SK-N-SH treated with all-trans-retinoic acid at 6 μM for 48 hours (cell line): ENCODE results near the gene PTGER2.

Experiments used
- ATAC-seq: fragments of 200-7000 bp; cut with Tn5 transposase; 3 replicates; pipeline ENCODE4 v1.9.1; 2020; ENCODE audit warnings: mild to moderate bottlenecking, moderate library complexity
- ARNTL ChIP-seq: fragments of 450-650 bp; formaldehyde crosslinking; IDR thresholded peaks from 2 replicates; pipeline ENCODE4 v1.5.0; 2020; ENCODE audit warnings: low read depth, mild to moderate bottlenecking, moderate library complexity, borderline replicate concordance
- BACH2 ChIP-seq: fragments of 250-450 bp; sonication (Bioruptor Pico); IDR thresholded peaks from 2 replicates; pipeline ENCODE4 v1.9.0; 2021; ENCODE audit warnings: mild to moderate bottlenecking, borderline replicate concordance
- CREB5 ChIP-seq: fragments of 250-450 bp; sonication (Bioruptor Pico); IDR thresholded peaks from 2 replicates; pipeline ENCODE4 v1.5.1; 2020; ENCODE audit warnings: low read depth, mild to moderate bottlenecking, moderate library complexity
- CSRNP3 ChIP-seq: fragments of 250-450 bp; sonication (Bioruptor Pico); IDR thresholded peaks from 2 replicates; pipeline ENCODE4 v1.5.1; 2021; ENCODE audit warnings: mild to moderate bottlenecking, moderate library complexity
- ESRRG ChIP-seq: fragments of 250-450 bp; sonication (Bioruptor Pico); IDR thresholded peaks from 2 replicates; pipeline ENCODE4 v1.6.1; 2021; ENCODE audit warnings: mild to moderate bottlenecking
- ISL1 ChIP-seq: fragments of 250-450 bp; sonication (Bioruptor Pico); IDR thresholded peaks from 2 replicates; pipeline ENCODE4 v2.1.2; 2022; ENCODE audit warnings: mild to moderate bottlenecking, moderate library complexity
- OSR1 ChIP-seq: fragments of 250-450 bp; sonication (Bioruptor Pico); IDR thresholded peaks from 2 replicates; pipeline ENCODE4 v1.8.0; 2022; ENCODE audit warnings: moderate library complexity, mild to moderate bottlenecking, inconsistent platforms
- PATZ1 ChIP-seq: fragments of 250-450 bp; sonication (Bioruptor Pico); IDR thresholded peaks from 2 replicates; pipeline ENCODE4 v1.8.0; 2020; ENCODE audit warnings: mild to moderate bottlenecking, moderate library complexity, borderline replicate concordance
- POU6F1 ChIP-seq: fragments of 250-450 bp; sonication (Bioruptor Pico); IDR thresholded peaks from 2 replicates; pipeline ENCODE4 v1.8.0; 2021; ENCODE audit warnings: low read depth, mild to moderate bottlenecking, moderate library complexity, borderline replicate concordance
- PPARA ChIP-seq: fragments of 250-450 bp; sonication (Bioruptor Pico); IDR thresholded peaks from 2 replicates; pipeline ENCODE4 v1.5.0; 2020; ENCODE audit warnings: mild to moderate bottlenecking, borderline replicate concordance
- RARB ChIP-seq: fragments of 250-450 bp; sonication (Bioruptor Pico); IDR thresholded peaks from 2 replicates; pipeline ENCODE4 v1.8.0; 2021; ENCODE audit warnings: mild to moderate bottlenecking, moderate library complexity
- SNAI2 ChIP-seq: fragments of 250-450 bp; sonication (Bioruptor Pico); IDR thresholded peaks from 2 replicates; pipeline ENCODE4 v1.5.0; 2020; ENCODE audit warnings: mild to moderate bottlenecking, moderate library complexity
- TCF4 ChIP-seq: fragments of 250-450 bp; sonication (Bioruptor Pico); IDR thresholded peaks from 2 replicates; pipeline ENCODE4 v1.8.0; 2021; ENCODE audit warnings: mild to moderate bottlenecking, moderate library complexity, borderline replicate concordance
- TOX ChIP-seq: fragments of 250-450 bp; sonication (Bioruptor Pico); IDR thresholded peaks from 2 replicates; pipeline ENCODE4 v1.8.0; 2021; ENCODE audit warnings: mild to moderate bottlenecking, moderate library complexity, borderline replicate concordance
- ZC3H10 ChIP-seq: fragments of 250-450 bp; sonication (Bioruptor Pico); IDR thresholded peaks from 2 replicates; pipeline ENCODE4 v1.5.1; 2021; ENCODE audit warnings: mild to moderate bottlenecking, moderate library complexity
- ZFP3 ChIP-seq: fragments of 250-450 bp; sonication (Bioruptor Pico); IDR thresholded peaks from 2 replicates; pipeline ENCODE4 v1.5.0; 2020; ENCODE audit warnings: mild to moderate bottlenecking, moderate library complexity
- ZFP30 ChIP-seq: fragments of 450-650 bp; formaldehyde crosslinking; IDR thresholded peaks from 2 replicates; pipeline ENCODE4 v1.5.0; 2022; ENCODE audit warnings: mild to moderate bottlenecking, moderate library complexity
- ZNF565 ChIP-seq: fragments of 450-650 bp; formaldehyde crosslinking; conservative IDR thresholded peaks from 2 replicates; pipeline ENCODE4 v1.5.0; 2020; ENCODE audit warnings: low read depth, mild to moderate bottlenecking, moderate library complexity
- ZNF8 ChIP-seq: fragments of 450-650 bp; formaldehyde crosslinking; IDR thresholded peaks from 2 replicates; pipeline ENCODE4 v1.5.0; 2020; ENCODE audit warnings: mild to moderate bottlenecking, moderate library complexity
- TF ChIP-seq, protein P1 (sequence below): fragments of 250-450 bp; sonication (Bioruptor Pico); IDR thresholded peaks from 2 replicates; pipeline ENCODE4 v1.5.0; 2020; ENCODE audit warnings: mild to moderate bottlenecking, moderate library complexity

PTGER2 gene

DNA sequence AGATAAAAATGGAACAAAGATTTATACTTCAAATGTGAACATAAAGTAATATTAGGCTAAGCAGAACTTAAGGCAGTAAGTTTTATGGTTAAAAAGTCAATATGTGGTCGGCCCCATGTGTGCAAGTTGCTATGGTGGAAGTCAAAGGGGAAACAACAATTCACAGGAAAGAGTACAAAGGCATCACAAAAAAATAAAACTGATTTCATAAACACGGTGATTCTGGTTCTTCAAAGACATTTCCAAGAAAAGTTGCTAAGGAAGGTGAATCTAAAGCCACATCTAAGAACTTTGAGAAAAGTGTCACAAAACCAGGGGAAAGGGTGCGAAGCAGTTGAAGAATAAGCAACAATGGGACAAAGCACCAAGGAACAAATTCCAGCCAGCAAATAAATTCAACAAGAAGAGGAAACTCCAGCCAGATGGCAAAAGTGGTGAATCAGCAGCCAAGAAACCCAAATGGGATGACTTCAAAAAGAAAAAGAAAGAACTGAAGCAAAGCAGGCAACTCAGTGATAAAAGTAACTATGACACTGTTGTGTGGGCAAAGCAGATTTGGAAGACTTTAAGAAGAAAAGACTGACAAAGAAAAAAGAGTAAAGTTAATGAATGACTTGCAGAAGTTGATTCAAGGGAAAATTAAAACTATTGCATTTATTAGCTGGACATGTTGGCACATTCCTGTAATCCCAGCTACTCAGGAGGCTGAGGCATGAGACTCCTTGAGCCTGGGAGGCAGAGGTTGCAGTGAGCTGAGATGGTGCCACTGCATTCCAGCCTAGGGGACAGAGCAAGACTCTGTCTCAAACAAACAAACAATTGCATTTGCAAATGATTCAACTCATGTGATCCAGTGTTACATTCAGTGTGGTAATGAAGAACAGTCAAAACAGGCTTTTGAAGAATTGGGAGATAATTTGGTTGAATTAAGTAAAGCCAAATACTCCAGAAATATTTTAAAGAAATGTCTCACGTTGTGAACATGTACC, 27.2 kb upstream of the PTGER2 start:
- ATAC-seq = no peak

DNA sequence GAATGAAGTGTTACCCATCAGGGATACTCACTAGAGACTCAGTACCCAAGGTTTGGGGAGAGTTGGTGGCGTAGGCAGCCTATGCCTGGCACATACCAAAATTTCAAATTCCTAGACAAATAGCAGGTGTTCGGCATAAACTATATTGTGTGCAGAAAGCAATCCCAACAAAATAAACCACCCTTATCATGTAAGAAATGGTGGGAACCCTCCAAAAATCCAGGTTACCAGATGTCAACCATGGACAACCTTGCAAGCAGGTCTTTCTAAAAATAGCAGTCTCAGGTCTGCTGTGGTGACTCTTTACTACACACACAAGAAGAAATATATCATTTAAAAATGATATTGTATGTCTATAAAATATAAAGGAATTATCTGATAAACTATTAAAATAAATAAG, 17.7 kb upstream of the PTGER2 start:
- TF ChIP-seq TOX = no peak
- no peak for TF ChIP-seq TCF4
- no peak for TF ChIP-seq POU6F1 (CRISPR knock-in tag)
- no peak for TF ChIP-seq ZNF8 (CRISPR knock-in tag)
- no peak for TF ChIP-seq ISL1
- TF ChIP-seq CSRNP3 = no peak
- TF ChIP-seq ARNTL = no peak
- TF ChIP-seq CREB5 = no peak
- no peak for TF ChIP-seq SNAI2 (CRISPR knock-in tag)
- no peak for ATAC-seq

More for the DNA sequence above, 27.2 kb upstream of the PTGER2 start:
- TF ChIP-seq TOX = no peak

- ATAC-seq = no peak
- TF ChIP-seq ARNTL = no peak
- TF ChIP-seq TOX = no peak
- TF ChIP-seq RARB (CRISPR knock-in tag) = no peak
- no peak for TF ChIP-seq ESRRG
- TF ChIP-seq SNAI2 (CRISPR knock-in tag) = no peak
- no peak for TF ChIP-seq ZC3H10 (CRISPR knock-in tag)
- TF ChIP-seq BACH2 (CRISPR knock-in tag) = no peak
- no peak for TF ChIP-seq OSR1
- TF ChIP-seq ZNF8 (CRISPR knock-in tag) = no peak
- TF ChIP-seq PPARA = no peak
- TF ChIP-seq CREB5 = no peak
- TF ChIP-seq PATZ1 (CRISPR knock-in tag) = no peak
- TF ChIP-seq, protein P1, sequence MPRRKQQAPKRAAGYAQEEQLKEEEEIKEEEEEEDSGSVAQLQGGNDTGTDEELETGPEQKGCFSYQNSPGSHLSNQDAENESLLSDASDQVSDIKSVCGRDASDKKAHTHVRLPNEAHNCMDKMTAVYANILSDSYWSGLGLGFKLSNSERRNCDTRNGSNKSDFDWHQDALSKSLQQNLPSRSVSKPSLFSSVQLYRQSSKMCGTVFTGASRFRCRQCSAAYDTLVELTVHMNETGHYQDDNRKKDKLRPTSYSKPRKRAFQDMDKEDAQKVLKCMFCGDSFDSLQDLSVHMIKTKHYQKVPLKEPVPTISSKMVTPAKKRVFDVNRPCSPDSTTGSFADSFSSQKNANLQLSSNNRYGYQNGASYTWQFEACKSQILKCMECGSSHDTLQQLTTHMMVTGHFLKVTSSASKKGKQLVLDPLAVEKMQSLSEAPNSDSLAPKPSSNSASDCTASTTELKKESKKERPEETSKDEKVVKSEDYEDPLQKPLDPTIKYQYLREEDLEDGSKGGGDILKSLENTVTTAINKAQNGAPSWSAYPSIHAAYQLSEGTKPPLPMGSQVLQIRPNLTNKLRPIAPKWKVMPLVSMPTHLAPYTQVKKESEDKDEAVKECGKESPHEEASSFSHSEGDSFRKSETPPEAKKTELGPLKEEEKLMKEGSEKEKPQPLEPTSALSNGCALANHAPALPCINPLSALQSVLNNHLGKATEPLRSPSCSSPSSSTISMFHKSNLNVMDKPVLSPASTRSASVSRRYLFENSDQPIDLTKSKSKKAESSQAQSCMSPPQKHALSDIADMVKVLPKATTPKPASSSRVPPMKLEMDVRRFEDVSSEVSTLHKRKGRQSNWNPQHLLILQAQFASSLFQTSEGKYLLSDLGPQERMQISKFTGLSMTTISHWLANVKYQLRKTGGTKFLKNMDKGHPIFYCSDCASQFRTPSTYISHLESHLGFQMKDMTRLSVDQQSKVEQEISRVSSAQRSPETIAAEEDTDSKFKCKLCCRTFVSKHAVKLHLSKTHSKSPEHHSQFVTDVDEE (CRISPR knock-in tag) = no peak
- no peak for TF ChIP-seq ZNF565
- no peak for TF ChIP-seq ZFP3 (CRISPR knock-in tag)
- no peak for TF ChIP-seq TCF4
- no peak for TF ChIP-seq ISL1
- no peak for TF ChIP-seq ZFP30
- TF ChIP-seq POU6F1 (CRISPR knock-in tag) = no peak
These were observed 15.3 kb upstream of the PTGER2 start for GRCh38 chr14:52298795-52299194.
